ENCODE data around the gene MACC1.
"Not testable (repeated sequence)": the region's sequence is repeated elsewhere in the genome, so short reads cannot be mapped to it uniquely, and the experiment has no call there.

Gene MACC1

DNA sequence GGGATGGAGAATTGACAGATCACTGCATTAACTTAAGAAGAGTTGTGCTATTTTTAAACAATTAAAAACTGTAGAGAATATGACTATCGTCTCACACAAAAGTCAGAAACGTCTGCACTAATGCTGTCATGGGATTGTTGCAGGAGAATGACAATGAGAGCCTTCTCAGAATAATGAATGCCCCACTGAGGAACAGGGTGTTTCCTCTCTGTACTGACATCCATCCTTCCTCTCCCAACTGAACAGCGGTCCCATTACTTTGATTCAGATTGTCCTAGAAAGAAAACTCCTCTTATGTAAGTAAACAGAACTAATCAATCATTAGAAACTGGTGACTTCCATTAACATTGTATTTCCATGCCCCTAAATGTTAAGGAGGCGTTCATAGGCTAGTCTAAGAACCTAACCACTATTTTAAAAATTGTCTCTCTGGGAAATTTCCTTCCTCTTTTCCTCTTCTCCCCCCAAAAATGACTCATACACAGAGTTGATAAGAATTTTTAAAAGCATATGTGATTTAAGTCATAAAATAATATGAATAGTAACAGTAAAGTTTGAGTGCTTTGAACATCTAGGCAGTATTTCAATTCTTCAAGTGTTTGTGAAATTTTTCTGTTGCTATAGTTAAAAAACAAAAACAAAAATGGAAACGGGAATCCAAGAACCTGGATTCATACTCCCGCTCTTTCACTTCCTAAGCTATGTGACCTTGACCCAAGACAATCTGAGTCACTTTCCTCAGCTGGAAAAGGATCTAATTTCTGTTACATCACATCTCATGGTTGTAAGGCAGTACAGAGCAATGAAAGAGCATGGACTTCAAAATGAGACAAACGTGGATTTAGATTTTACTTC is 12.7 kb upstream of the MACC1 start:
- DNase-seq, result peak; percentile 57

DNA sequence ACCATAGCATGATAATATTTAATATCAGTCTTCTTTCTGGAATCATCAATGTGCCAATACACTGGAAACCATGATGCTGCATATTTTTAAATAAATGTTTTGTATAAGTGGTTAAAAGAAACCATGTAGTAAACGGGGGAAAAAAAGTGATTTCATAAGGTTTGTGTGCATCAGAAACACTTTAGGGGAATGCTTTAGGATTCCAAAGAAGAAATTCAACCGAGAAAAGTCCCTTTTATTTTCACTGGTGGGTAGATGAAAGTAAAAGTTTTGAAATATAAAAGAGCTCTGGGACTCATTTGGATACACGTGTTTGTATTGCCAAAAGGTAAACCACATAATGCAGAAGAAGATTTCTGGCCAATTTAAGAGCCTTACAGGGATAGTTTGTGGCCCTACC is 11.9 kb upstream of the MACC1 start:
- no peak for DNase-seq

DNA sequence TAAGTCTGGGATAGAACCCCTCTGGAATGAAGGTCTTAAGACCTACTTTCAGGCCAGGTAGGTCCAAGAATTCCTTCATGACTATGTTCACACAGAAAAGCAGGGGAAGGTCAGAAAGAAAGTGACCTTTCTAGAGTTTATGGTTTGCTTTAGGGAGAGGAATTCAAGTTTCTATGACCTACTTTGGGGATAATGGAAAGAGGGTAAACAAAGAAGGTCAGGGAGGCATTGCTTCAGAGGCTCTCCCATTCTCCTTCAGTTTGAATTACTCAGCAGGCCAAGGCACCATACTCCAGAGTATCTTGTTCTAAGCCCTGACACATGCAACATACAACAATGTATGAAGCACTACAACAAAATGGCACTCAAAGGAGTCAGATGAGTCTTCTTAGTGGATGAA is 11.5 kb upstream of the MACC1 start:
- DNase-seq, result no peak

DNA sequence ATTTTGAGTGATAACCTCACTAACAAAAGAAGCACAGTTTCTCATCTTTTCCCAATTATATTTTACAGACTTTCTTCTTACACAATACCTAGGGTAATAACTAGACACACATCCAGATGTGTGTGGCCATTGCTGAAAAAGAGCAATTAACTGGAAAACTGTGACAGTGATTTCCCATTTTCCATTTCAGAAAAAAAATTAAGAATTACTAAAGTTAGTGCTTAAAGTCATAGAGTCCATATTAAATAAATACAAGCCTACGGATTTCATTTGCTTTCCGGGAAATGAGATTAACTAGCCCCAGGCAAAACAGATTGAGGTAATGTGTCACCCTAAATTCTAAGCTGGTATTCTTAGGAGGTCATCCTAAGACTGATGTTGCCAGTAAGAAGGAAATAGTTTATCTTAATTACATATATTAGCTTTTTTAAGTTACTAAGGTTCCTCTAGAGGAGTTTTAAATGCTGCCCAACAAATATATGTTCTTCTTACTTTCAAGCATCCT is 10.2 kb upstream of the MACC1 start:
- DNase-seq, result no peak

DNA sequence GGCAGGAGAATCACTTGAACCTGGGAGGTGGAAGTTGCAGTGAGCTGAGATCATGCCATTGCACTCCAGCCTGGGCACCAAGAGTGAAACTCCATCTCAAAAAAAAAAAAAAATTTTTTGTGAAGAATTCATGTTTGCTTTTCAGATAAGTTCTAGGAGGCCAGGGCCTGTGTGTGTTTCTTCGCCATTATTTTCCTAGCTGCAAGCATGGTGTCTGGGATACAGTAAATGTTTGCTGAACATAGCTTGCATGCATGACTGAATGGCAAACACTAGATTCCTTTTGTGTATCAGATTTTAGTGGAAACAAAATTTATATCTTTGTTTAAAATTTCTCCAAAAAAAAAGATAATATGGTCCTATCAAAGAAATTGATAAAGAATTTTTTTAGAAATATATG is 9.7 kb upstream of the MACC1 start:
- DNase-seq, result no peak

DNA sequence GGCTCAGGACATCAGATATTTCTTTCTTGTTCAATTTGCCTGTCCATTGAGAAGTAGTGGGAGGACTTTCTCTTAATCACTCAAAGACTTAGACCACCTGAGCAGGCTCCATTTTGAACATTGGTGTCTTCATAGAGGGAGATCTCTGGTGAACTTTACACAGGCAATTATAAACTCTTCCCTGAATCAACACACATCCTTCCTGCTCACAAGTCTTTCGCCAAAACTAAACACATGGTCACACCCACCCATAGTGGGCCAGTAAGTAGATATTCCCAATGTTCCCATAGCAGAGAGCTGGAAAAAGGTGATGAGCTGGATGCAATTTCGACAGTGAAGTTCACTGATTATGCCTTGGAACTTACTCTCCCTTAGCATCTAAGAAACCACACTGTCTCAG is 8.2 kb upstream of the MACC1 start:
- no peak for DNase-seq

DNA sequence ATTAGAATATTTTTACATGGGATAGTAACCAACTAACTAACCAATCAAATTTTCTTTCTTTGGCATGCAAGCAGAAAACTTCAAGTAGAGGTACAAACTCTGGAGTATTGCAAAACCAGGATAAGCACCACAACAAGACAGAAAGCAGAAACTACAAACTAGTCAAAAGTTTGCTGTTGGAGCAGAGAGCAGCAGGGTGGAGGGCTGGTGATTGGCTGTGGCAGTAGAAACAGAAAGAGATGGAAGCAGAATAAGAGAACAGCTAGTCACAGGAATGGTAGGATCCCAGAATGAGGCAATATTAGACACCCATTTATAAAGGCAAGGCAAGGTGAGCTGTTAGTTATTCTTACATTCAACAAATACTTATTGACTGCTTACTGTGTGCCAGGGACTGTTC is 6.8 kb upstream of the MACC1 start:
- DNase-seq, result peak; percentile 75

DNA sequence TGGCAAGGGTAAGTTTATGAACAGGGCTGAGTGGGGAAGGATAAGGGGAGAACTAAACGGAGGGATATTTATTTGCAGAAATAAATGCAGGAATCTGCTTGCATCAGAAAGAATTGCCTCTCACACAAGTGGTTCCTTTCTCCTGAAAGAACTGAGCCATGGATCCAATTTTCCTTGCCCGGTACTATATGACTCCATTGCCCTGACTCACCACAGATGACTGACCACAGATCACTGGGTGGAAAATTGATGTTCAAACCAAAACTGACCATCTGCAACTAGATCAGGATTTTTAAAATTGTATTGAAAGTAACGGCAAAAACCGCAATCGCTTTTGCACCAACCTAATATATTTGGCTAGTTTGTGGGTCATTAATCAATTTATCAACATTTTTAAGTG is 6.2 kb upstream of the MACC1 start:
- DNase-seq, result no peak

DNA sequence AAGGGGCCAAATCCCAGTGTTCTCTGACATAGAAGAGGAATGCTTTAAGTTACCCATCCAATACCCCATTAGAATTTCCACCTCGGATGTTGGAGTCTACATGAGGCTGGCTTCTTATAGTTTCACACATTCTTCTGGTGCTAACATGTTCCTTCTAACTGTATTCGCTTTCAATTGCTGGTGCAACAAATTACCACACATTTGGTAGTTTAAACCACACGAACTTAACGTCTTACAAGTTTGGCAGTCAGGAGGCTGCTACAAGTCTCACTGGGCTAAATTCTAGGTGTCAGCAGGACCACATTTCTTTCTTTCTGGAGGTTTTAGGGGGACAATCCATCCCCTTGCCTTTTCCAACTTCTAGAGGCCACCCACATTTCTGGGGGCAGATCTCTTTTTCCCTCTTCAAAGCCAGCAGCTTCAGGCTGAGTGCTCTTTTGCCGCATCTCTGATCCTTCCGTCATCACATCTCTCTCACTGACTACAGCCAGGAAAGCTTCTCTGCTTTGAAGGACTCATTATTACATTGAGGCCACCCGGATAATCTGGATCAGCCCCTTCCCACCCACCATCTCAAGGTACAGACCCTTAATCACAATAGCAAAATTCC is 5.1 kb upstream of the MACC1 start:
- peak; percentile 56 for DNase-seq

DNA sequence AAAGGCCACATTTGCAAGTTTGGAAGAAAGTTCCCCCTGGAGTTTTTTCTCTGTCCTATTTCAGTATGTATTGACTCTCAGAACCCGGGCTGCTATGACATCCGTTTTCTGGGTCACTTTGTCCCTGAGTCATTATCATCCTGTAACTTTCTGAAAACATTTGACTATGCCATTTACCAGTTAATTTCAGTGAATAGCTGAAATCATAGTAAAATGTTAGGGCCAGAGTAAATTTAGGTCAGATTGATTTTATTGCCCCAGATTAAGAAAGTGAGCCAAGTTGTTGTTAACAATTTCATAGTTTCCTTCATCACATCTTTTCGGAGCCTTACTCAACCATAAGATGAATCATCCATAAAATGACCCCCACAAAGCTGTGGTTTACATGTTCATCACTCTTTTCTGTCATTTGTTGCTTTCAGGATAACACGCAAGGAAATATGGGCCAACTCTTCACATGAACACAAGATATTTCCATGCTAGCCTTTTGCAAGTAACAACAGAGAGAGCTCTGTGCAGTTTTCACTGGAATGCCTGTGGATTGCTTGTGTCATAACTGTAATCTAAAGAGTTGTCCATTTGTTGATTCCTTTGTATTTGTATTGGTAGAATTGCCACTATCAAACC is 3.9 kb upstream of the MACC1 start:
- DNase-seq, result peak; percentile 90

DNA sequence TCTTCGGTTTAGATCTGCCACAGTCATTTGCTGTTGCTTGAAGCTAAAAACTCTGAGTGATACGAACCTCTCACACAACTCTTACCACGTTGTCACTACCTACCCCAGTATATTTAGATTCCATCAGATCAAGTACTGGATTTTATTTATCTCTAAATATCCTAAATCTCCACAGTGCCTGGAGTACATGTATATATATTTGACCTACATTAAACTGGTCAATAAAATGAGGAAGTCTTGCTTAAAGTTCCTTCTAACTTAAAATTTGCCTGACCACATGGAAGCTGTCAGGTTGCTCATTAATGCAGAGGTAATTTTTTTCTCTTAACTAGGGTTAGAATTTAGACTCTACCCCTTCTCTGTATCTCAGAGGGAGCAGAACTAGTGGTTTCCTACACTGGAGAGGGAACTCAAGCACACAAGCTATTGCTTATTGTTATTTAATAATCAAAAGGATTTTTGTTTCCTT is 3.1 kb upstream of the MACC1 start:
- DNase-seq, result peak; percentile 64

DNA sequence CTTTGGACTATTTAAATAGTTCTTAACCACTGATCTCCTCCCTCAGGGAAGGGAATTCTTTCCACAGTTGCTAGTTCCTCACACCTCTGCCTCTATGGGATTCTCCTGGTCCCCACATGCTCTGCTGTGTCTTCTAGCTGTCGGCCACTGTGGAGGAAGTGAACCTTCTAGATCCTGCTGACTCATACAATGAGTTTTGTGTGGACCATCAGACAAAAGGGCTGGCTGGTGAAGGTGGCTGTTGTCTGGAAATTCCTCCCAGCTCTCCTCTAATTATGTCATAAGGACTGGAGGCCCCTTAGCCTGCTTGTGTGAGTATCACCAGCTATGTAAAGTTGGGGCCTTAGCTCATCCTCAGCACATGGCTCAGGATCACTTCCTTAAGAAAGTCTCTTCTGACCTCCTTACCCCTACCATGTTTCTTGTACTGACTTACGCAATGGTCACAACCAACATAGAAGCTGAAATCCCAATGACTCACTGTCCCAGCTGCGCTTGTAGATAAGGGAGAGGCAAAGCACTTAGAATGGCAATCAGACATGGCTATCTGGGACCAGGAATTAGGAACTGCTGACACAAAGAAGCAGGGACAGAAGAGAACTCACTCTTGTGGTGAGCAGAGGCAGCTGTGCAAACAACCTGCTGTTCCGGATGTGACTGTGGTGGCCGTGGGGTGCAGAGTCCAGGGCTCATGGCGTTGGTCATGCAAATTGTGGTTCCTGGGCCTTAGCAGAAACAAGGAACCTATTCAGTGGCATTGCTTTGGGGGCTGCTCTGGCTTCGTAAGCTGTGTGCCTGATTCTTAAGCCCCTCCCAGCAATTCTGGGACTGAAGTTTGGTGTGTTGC is 2.5 kb upstream of the MACC1 start:
- DNase-seq, result peak; percentile 100

DNA sequence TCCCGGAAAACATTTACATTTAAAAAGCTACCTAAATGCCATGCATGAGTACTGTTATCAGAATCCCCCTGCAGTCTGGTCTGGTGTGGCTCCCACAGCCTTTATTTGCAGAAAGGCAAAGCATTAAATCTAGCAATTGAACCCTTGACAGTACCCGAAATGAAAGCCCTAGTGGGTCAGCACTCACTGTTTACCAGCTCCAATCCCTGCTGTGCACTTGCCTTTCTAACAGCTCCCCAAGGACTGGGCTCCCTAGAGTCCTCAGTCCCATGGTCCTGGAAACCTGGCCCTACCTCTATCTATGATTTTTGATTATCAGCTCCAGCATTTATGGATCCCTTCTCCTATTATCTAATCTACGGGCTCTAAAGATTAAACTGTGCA is 1.9 kb upstream of the MACC1 start:
- DNase-seq, result no peak

DNA sequence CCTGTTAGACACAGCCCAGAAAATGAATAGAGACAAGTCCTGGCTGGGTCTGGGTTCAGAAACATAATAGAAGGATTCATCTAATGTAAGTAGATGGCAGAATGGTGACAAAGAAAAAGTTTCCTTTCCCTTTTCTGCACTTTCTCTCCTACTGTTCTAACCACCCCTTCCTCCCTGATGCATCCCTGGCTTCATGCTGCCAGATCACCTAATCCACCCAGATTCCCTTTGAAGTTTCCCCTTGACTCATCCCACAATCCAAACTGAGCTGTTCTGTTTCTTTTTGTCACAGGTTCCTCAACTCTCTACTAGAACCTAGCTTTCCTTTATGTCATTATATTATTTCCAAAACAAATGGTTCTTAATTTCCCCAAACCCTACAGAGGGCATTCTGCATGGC is 1.1 kb upstream of the MACC1 start:
- no peak for DNase-seq

DNA sequence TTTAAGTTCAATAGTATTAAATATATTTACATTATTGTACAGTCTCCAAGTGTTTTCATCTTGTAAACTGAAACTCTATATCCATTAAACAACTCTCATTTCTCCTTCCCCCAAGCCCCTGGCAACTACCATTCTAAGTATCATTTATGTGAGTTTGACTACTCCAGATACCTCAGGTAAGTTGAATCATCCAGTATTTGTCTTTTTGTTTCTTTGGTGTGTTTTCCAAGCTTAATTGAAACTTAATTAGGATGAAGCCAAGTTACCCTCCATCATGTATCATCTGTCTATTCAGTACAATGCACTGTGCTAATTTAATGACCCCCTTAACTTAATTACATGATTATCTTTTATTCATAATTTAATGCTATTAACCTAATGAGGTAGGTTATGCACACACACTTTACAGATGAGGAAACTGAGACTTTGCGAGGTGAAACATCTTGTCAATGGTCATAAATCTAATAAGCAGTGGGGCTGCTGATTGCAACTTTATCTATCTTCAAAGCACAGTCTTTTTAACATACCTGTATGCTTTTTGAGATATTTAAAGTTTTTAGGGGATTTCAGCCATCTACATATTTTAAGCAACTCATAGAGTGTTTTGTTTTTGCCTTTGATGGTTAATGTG is 663 bp downstream of the MACC1 start:
- no peak for DNase-seq

DNA sequence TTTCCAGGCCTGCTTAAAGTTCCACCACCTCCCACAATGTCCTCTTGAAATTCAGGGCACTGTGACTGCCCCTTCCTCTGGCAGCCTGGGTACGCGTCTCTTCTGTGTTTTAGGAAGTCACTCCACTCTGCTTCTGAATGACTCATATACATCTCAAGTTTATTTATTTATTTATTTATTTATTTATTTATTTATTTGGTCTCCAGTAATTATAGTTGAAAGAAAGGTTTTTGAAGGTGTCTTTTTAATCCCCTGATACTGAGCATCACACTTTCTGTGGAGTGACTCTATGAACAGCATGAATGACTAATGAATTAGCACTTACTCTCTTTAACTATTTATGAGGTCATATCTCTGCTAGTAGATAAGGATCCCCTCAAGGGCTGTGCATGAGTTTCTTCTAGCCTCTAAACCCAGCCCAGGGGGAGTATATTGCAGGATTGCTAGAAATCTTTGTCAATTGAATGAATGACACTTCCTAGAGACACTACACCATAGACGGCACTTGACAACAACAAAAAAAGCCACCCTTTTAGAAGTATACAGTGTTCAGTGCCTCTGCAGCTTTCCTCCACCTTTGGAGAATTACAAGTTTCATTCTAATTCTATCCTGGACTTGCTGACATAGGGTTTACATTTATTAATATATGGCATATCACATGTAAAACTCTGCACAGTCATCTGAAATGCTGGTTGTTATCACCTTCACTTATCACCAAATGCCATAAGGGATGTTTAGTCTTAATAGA is 2.1 kb downstream of the MACC1 start:
- DNase-seq, result no peak

DNA sequence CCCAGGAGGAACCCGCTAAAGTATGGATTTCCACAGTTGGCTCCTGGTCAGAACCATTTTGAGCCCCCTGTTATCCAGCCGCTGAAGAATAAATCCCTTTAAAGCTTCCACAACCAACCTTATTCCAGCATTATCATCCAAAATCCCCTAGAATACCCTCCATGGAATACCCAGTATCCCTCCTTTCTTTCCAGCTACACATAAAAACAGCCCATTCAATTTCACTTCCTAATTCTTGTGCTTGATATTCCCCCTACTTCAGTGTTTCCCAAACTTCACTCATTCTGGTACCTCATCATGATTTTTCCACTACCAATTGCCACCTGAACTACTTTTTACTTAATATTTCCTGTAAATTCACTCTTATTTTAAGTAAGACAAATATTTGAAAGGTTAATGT is 3.1 kb downstream of the MACC1 start:
- DNase-seq, result no peak

DNA sequence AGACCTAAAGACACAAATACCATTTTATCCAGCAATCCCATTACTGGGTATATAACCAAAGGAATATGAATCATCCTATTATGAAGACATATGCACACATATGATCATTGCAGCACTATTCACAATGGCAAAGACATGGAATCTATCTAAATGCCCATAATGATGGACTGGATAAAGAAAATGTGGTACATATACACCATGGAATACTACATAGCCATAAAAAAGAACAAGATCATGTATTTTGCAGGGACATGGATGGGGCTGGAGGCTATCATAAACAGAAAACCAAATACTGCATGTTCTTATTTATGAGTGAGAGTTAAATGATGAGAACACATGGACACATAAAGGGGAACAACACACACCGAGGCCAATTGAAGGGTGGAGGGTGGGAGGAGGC is 3.8 kb downstream of the MACC1 start:
- DNase-seq, result no peak

DNA sequence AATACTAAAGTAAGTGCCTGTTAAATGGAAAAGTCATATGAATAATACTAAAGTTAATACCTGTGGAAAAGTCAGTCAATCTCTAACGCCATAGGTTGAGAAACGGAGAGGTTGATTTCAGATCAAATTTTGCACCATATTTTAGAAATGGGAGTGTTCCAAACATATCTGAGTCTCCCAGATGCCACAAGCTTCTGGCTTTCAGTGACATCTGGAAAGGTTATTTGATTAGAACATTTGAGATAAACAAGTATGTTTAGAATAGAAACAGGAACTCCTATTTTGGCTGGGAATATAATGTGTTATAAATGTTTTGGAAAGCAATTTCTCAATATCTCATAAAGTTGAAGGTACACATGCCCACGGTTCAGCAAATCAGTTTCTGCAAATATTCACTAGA is 5.8 kb downstream of the MACC1 start:
- no peak for DNase-seq

DNA sequence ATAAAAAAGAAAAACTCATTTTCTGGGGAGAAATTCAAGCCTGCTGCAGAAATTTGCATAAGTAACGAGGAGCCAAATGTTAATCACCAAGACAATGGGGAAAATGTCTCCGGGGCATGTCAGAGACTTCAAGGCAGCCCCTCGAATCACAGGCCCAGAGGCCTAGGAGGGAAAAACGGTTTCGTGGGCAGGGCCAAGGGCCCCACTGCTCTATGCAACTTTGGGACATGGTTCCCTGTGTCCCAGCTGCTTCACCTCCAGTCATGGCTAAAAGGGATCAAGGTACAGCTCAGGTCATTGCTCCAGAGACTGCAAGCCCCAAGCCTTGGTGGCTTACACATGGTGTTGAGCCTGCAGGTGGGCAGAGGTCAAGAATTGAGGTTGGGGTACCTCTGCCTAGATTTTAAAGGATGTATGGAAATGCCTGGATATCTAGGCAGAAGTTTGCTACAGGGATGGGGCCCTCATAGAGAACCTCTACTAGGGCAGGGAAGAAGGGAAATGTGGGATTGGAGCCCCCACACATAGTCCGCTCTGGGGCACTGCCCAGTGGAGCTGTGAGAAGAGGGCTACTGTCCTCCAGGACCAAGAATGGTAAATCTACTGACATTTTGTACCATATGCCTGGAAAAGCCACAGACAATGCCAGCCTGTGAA is 8.4 kb downstream of the MACC1 start:
- DNase-seq, result no peak

DNA sequence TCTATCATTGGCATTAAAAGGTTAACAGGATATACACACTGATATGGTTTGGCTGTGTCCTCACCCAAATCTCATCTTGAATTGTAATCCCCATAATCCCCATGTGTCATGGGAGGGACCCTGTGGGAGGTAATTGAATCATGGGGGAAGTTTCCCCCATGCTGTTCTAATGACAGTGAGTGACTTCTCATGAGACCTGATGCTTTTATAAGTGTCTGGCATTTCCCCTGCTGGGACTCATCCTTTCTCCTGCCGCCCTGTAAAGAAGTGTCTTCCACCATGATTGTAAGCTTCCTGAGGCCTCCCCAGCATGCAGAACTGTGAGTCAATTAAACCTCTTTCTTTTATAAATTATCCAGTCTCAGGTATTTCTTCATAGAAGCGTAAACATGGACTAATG is 9.4 kb downstream of the MACC1 start:
- not testable (repeated sequence) for DNase-seq

Measured in MV-4-11 (cell line).